ENCODE data around the gene GABBR1.

The GABBR1 gene

DNA sequence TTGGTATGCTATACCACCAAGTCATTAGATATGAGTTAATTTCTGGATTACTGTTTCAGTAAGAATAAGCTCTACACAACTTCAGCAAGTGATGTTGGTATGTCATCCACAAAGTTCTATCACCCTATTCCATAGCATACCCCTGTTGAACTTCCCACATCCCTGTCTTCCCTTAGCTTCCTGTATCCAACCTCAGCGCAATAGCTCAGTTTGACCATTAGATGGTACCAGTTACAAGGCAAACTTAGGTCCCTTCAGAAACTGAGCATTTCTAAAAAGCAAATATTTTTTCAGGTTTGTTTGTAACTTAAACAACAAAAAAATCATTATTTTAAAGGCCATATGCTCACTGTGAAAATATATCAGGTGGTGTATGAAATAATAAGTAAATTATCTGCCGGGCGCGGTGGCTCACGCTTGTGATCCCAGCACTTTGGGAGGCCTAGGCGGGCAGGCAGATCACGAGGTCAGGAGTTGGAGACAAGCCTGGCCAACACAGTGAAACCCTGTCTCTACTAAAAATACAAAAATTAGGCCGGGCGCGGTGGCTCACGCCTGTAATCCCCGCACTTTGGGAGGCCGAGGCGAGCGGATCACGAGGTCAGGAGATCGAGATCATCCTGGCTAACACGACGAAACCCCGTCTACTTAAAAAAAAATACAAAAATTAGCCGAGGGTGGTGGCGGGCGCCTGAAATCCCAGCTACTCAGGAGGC is 15.1 kb upstream of the GABBR1 start:
- Mint-ChIP-seq H3K27ac (peak overlapping the region in 1 of 2 donors; percentile 25), H3K36me3 (ENCODE audit: insufficient read depth) (peaks cover 14% of the 10 kb centered on the region), H3K27me3 (no peaks in the 10 kb centered on the region), H3K9me3 (no peaks in the 10 kb centered on the region), H3K4me1 (ENCODE audit: low read depth in 2 of 2) (peaks cover 10 to 14% of the 10 kb centered on the region in 2 donors), H3K4me3 (peak overlapping the region in 1 of 2 donors; percentile 95)
- no peak for ATAC-seq (replicated peaks)
- DNase-seq, result no peak

DNA sequence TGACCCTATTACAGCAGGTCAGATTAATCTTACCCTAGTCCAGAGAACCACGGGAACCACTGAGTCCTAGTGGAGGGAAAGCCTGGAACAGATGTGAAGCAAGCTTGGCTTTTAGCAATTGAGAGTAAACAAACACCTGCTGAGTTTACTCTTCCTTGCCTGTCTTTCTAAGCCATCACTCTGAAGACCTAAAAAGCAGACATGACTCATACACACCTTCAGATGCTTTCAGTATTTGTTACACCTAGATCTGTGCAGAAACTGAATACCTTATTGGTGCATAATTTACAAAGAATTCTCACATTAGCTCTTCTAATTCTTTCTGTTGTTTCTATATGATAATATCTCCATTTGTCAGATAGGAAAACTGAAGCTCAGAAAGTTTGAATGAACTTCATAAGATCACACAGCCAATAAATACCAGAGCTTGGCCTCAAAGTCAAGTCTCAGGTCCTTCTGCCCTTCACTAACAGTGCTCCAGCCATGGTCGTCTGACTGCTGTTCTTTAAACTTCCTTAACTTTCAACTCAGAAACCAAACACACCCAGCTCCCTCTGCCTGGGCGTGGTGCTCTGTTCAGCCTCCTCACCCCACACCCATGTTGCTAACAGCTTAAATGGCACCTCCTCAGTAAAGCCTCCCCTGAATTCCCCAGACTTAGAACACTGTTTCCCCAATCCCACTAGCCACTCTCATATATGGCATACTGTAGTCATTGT is 8.6 kb upstream of the GABBR1 start:
- ATAC-seq (replicated peaks) (peak; percentile 36), DNase-seq (no peak)
- Mint-ChIP-seq H3K27ac (peak overlapping the region in 1 of 2 donors; percentile 20), H3K36me3 (ENCODE audit: insufficient read depth) (no peaks in the 10 kb centered on the region), H3K4me1 (ENCODE audit: low read depth in 2 of 2) (peaks cover 4 to 8% of the 10 kb centered on the region in 2 donors), H3K9me3 (no peaks in the 10 kb centered on the region), H3K27me3 (peaks cover 0 to 10% of the 10 kb centered on the region in 2 donors), H3K4me3 (no peak overlapping the region)

DNA sequence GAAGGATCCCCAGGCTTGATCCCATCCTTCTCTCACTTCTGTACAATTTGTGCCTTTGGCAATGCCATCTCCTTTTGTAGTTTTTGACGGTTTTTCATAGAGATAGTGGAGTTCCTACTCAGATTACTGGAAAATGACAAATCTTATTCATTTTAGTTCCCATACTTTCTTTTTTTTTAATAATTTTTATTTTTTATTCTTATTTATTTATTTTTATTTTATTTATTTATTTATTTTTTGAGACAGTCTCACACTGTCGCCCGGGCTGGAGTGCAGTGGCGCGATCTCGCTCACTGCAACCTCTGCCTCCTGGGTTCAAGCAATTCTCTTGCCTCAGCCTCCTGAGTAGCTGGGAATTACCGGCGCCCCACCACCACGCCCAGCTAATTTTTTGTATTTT is 4.3 kb upstream of the GABBR1 start:
- no peaks in the 10 kb centered on the region for H3K36me3 Mint-ChIP-seq (ENCODE audit: insufficient read depth)
- H3K27me3 Mint-ChIP-seq, result peaks cover 2 to 16% of the 10 kb centered on the region in 2 donors
- ATAC-seq (replicated peaks) (no peak), DNase-seq (no peak)
- H3K4me3 Mint-ChIP-seq, result no peak overlapping the region
- no peak overlapping the region for H3K27ac Mint-ChIP-seq
- H3K9me3 Mint-ChIP-seq, result no peaks in the 10 kb centered on the region
- peaks cover 12 to 16% of the 10 kb centered on the region in 2 donors for H3K4me1 Mint-ChIP-seq (ENCODE audit: low read depth in 2 of 2)

DNA sequence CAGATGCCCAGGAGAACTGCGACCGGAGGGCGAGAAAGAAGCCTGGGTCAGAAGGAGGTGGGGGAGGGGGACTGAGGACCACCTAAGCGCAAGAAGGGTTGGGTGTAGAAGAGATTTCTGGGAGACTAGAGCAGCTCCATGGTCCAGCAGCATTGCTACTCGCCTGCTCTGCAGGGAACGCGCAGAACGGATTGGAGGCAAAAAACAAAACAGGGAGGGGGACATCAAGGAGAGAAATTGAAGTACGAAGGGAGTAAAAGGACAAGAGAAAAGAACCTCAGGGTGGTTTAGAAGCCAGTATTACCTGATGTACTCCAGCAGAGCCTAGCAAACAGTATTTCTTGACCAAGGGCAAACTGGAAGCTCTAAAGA is 537 bp upstream of the GABBR1 start:
- DNase-seq, result no peak
- H3K27me3 Mint-ChIP-seq, result peaks cover 15 to 24% of the 10 kb centered on the region in 2 donors
- H3K27ac Mint-ChIP-seq, result peak overlapping the region; percentile 41 to 68
- no peaks in the 10 kb centered on the region for H3K9me3 Mint-ChIP-seq
- H3K36me3 Mint-ChIP-seq (ENCODE audit: insufficient read depth), result no peaks in the 10 kb centered on the region
- peak overlapping the region; percentile 79 to 90 for H3K4me3 Mint-ChIP-seq
- no peak for ATAC-seq (replicated peaks)
- H3K4me1 Mint-ChIP-seq (ENCODE audit: low read depth in 2 of 2), result peaks cover 25 to 27% of the 10 kb centered on the region in 2 donors

DNA sequence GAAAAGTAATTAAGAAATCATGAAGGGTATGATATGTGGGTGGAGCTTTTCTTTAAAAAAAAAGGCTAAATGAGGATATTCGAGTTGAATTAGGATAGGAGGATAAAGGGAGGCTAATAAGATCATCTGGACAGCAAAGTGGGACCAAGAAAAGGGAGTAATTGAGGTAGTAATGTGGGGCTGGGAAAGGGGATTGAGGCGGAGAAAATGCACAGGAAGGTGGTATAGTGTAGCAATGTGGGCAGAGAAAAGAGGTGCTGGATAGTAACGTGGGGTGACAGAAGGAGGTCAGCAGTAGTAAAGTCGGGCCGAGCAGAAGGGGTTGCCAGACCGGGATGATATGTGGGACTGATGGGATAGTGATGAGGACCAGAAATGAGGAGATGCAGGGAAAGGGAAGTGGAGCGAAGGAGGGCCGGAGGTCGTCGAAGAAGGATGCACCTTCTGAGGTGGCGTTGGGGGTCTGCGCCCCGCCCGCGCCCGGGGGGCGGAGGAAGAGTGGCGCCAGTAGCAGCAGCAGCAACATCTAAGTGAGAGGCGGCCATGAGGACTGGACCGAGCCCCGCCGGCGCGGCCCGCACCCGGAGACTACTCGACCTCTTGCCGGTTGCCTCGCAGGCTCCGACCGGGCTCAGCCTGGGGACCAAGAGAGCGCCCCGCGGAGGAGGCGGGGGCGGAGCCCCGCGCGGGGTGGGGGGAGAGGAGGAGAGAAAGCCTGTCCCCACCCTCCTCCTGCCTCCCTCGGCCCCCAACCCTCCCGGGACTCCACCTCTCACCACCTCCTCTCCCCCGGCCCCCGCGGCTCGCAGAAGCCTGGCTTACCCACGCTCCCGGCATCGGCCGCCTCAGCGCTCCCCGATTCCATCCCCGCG is 887 bp downstream of the GABBR1 start:
- Mint-ChIP-seq H3K27ac (peak overlapping the region; percentile 1 to 60), H3K36me3 (ENCODE audit: insufficient read depth) (no peaks in the 10 kb centered on the region), H3K4me3 (peak overlapping the region; percentile 79 to 90), H3K4me1 (ENCODE audit: low read depth in 2 of 2) (peaks cover 28 to 32% of the 10 kb centered on the region in 2 donors), H3K27me3 (peaks cover 15 to 16% of the 10 kb centered on the region in 2 donors), H3K9me3 (no peaks in the 10 kb centered on the region)
- DNase-seq (peak; percentile 30 to 46 (median 43)), ATAC-seq (replicated peaks) (peak; percentile 58)

DNA sequence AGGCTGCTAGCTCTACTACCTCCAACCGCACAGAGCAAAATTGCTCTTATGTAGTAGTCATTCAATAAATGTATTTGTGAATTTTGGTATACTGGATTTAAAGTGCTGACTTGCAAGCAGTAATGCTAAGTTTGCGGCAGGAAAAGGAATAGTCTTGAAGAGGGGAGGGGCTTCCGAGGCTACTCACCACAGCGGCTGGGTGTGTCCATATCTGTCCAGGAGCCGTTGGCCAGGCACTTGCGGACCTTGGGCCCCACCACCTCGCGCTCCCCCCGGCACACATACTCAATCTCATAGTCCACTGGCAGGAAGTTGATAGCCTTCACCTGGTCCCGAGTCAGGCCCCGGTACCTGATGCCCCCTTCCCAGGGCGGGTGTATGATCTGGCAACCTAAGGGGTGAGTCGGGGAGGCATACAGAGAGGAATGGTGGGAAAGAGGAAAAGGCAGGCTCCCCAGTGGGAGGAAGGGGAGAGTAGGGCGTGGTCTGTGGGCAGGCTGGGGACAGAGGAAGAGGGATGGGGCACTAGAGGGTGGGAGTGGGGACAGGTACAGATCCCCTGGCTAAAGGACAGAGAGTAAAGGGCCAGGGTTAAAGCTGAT is 1.7 kb downstream of the GABBR1 start:
- H3K27me3 Mint-ChIP-seq, result peaks cover 15 to 16% of the 10 kb centered on the region in 2 donors
- H3K27ac Mint-ChIP-seq, result peak overlapping the region in 1 of 2 donors; percentile 60
- H3K4me1 Mint-ChIP-seq (ENCODE audit: low read depth in 2 of 2), result peaks cover 28 to 32% of the 10 kb centered on the region in 2 donors
- no peaks in the 10 kb centered on the region for H3K9me3 Mint-ChIP-seq
- H3K4me3 Mint-ChIP-seq, result peak overlapping the region; percentile 79 to 90
- no peak for DNase-seq
- no peaks in the 10 kb centered on the region for H3K36me3 Mint-ChIP-seq (ENCODE audit: insufficient read depth)
- ATAC-seq (replicated peaks), result no peak

DNA sequence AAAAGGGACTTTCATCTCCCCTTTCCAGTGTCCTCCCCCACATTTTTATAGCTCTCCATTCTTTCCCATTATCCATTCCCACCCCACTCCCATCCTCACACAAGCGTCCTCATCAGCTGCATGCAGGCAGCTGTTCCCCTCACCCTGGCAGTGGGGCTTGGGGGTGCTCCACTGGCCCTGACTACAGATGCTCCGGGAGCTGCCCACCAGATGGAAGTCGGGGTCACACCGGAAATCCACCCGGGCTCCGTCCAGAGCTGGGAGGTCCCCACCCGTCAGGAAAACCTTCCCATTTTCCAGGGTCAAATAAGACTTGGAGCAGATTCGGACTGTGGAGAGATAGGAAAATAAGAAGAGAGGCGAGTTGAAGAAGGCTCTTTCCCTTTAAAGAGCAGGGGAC is 2.7 kb downstream of the GABBR1 start:
- peaks cover 28 to 35% of the 10 kb centered on the region in 2 donors for H3K4me1 Mint-ChIP-seq (ENCODE audit: low read depth in 2 of 2)
- ATAC-seq (replicated peaks) (no peak), DNase-seq (no peak)
- no peaks in the 10 kb centered on the region for H3K36me3 Mint-ChIP-seq (ENCODE audit: insufficient read depth)
- H3K27me3 Mint-ChIP-seq, result peaks cover 15 to 16% of the 10 kb centered on the region in 2 donors
- H3K9me3 Mint-ChIP-seq, result no peaks in the 10 kb centered on the region
- H3K27ac Mint-ChIP-seq, result no peak overlapping the region
- peak overlapping the region in 1 of 2 donors; percentile 18 for H3K4me3 Mint-ChIP-seq

DNA sequence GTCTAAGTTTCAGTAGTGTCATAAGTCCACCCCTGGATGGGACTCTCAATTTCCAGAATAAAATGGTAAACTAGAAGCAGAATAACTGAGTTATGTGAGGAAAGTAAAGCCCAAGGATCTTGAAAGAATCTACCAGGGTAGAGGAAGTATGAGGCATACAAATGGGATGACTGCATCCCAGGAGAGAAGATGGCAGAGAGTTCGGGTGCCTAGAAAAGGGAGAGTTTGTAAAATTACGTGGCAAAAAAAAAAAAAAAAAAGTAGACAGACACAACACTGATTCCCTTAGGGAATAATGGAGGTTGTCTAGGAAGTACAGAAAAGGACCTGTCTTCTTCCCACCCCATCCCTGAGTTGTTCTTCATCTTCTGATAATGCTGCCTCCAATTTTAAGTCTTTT is 3.4 kb downstream of the GABBR1 start:
- DNase-seq (no peak), ATAC-seq (replicated peaks) (no peak)
- Mint-ChIP-seq H3K4me3 (peak overlapping the region in 1 of 2 donors; percentile 91), H3K27ac (no peak overlapping the region), H3K27me3 (peaks cover 15 to 16% of the 10 kb centered on the region in 2 donors), H3K36me3 (ENCODE audit: insufficient read depth) (no peaks in the 10 kb centered on the region), H3K4me1 (ENCODE audit: low read depth in 2 of 2) (peaks cover 28 to 35% of the 10 kb centered on the region in 2 donors), H3K9me3 (no peaks in the 10 kb centered on the region)

DNA sequence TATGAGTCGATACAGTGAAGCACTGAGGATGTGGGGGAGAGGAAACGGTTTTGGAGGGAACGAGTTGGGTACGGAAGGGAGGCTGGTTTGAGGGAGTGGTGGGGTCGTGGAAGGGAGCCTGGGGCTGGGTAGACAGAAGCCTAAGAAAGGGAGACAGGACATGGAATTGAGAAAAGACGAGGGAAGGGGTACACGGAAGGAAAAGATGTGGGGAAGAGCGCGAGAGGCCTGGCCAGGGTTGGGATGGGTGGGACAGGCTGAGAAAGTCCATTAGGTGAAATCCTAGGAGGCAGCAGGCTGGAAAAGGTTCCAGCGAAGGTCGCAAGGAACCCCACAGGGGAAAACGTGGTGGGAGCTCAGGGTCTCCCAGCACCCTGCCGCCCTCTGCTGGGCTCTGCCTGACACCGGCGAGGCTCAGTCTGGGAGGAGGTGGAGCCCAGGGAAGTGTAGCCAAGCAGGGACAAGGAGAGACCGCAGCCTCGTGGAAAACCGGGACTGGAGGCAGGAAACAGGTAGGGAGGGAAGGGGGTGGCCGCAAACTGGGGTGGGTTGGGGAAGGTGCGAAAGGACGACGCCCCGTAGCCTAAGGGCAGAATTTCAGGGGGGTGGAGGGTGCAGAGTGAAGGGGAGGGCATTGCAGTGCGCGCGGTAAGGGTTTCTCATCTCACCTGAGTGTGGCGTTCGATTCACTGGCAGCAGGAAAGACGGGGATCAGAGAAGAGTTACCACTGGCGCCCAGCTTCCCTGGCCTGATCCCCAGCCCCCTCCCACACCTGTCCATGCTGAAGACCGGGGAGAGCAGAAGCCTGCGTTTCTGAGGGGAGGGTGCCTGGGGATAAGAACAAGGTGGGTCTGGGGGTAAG is 4.3 kb downstream of the GABBR1 start:
- Mint-ChIP-seq H3K36me3 (ENCODE audit: insufficient read depth) (no peaks in the 10 kb centered on the region), H3K4me1 (ENCODE audit: low read depth in 2 of 2) (peaks cover 26 to 34% of the 10 kb centered on the region in 2 donors), H3K4me3 (peak overlapping the region; percentile 87 to 91), H3K27ac (peak overlapping the region; percentile 30 to 39), H3K27me3 (peaks cover 14 to 15% of the 10 kb centered on the region in 2 donors), H3K9me3 (no peaks in the 10 kb centered on the region)
- peak; percentile 45 for ATAC-seq (replicated peaks)
- peak in 2 of 3 experiments; percentile 30 to 37 for DNase-seq

DNA sequence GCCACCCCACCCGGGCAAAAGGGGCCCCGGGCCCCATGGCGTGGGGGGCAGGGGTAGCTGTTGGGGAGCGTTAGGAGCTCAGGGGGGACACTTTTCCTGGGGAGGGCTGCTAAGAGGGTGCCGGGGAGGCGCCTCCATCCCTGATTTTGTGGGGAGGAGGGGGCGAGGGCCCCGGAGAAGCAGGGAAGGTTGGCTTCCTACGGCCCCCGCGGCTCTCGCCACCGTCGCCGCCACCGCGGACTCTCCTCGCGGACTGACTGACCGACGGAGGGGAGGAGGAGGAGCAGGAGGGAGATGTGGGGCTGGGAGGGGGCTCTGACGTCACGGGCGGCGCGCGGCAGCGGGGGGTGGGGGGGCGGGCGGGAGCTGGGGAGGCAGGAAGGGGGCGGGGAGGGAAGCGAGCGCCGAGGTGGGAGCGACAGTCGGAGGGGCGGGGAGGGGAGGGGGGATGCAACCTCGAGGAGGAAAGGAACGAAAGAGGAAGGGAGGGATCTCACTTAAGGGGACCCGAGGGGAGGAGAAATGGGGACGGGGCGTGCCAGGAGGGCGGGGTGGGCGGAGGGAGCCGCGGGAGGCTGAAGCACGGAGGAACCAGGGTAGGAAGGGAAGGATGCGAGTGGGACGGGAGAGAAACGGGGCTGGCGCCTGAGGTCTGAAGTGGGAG is 5.1 kb downstream of the GABBR1 start:
- Mint-ChIP-seq H3K4me3 (peak overlapping the region; percentile 87 to 91), H3K27me3 (peaks cover 10 to 15% of the 10 kb centered on the region in 2 donors), H3K27ac (peak overlapping the region; percentile 30 to 39), H3K4me1 (ENCODE audit: low read depth in 2 of 2) (peaks cover 20 to 28% of the 10 kb centered on the region in 2 donors), H3K36me3 (ENCODE audit: insufficient read depth) (no peaks in the 10 kb centered on the region), H3K9me3 (no peaks in the 10 kb centered on the region)
- DNase-seq (peak in 1 of 3 experiments; percentile 21), ATAC-seq (replicated peaks) (peak; percentile 11)

DNA sequence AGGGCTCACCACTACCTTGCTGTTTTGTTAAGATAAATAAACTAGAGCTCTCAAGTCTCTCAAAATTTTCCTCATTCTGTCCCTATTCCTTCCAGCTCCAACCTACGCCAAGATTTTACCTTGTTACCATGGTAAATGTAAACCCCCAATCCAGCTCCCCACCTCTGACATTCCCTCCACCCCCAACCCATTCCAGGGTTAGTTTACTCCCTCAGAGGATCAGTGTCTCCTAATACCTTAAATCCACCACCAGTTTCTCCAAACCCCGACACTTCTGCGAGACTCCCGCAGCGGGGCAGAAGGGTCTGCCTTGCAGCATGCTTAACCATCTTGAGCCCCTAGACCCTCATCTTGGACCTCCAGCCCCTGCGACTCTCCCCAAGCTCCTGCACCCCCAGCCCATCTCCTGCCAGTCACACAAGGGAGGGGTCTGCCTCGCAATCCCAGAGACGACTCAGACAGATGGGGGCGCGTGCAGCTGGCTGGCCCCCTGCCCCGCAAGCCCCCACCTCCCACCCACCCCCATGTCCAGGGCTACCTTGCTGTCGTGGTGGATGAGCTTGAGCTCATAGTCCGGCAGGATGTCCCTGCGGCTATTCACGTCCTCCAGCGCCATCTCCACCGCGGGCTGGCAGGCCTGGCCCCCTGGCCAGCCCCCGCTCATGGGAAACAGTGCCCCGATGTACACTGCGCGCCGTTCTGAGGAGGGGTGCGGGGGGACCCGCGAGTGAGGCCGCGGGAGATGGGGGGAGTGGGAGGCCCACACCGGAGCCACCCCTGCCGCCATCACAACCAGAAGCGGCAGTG is 5.8 kb downstream of the GABBR1 start:
- DNase-seq (no peak), ATAC-seq (replicated peaks) (no peak)
- no peaks in the 10 kb centered on the region for H3K9me3 Mint-ChIP-seq
- peak overlapping the region; percentile 87 to 91 for H3K4me3 Mint-ChIP-seq
- H3K27me3 Mint-ChIP-seq, result peaks cover 8 to 12% of the 10 kb centered on the region in 2 donors
- H3K36me3 Mint-ChIP-seq (ENCODE audit: insufficient read depth), result no peaks in the 10 kb centered on the region
- H3K27ac Mint-ChIP-seq, result peak overlapping the region; percentile 23 to 30
- peaks cover 19 to 27% of the 10 kb centered on the region in 2 donors for H3K4me1 Mint-ChIP-seq (ENCODE audit: low read depth in 2 of 2)

Data from effector memory CD8-positive, alpha-beta T cell (primary cell).